T-helper 1 cell (primary cell): ENCODE results near the gene SYNE3.
A peak's percentile ranks its signal among the peaks of the same experiment; 100 is the strongest.

Source experiments
- DNase-seq, 5 donors: peaks; one replicate each; pipeline ENCODE4 v3.0.0-alpha.2; 2012 to 2020

SYNE3 gene

GRCh38 chr14:95541346-95541745 lies 24.9 kb upstream of the SYNE3 start:
- DNase-seq, result no peak

- no peak for DNase-seq
Measured at GRCh38 chr14:95540236-95540855, 23.9 kb upstream of the SYNE3 start.

- no peak for DNase-seq
Measured at GRCh38 chr14:95538801-95539509, 22.5 kb upstream of the SYNE3 start.

- no peak for DNase-seq
Measured at GRCh38 chr14:95537298-95538089, 21.0 kb upstream of the SYNE3 start.

- no peak for DNase-seq
Measured at GRCh38 chr14:95536671-95537070, 20.2 kb upstream of the SYNE3 start.

GRCh38 chr14:95536036-95536593 lies 19.7 kb upstream of the SYNE3 start:
- DNase-seq, result no peak

GRCh38 chr14:95535226-95536021 lies 19.0 kb upstream of the SYNE3 start:
- no peak for DNase-seq

GRCh38 chr14:95534299-95535225 lies 18.1 kb upstream of the SYNE3 start, which contains the start of gene GLRX5:
GLRX5 (plus strand) TSS chr14:95535050; CDS start chr14:95535090, 40 bp downstream.
- peak; percentile 94 to 100 (median 98) for DNase-seq

GRCh38 chr14:95533822-95534221 lies 17.4 kb upstream of the SYNE3 start:
- no peak for DNase-seq

GRCh38 chr14:95533391-95533821 lies 17.0 kb upstream of the SYNE3 start:
- DNase-seq, result peak in 1 of 5 donors; percentile 26

GRCh38 chr14:95531969-95532368 lies 15.5 kb upstream of the SYNE3 start:
- DNase-seq, result no peak

GRCh38 chr14:95531473-95531872 lies 15.0 kb upstream of the SYNE3 start:
- DNase-seq, result no peak

- DNase-seq, result no peak
Measured at GRCh38 chr14:95530473-95531276, 14.2 kb upstream of the SYNE3 start.

GRCh38 chr14:95529216-95529615 lies 12.8 kb upstream of the SYNE3 start:
- DNase-seq, result no peak

- DNase-seq, result peak in 3 of 5 donors; percentile 26 to 66 (median 41)
Measured at GRCh38 chr14:95527387-95528002, 11.0 kb upstream of the SYNE3 start.

GRCh38 chr14:95526483-95527386 lies 10.3 kb upstream of the SYNE3 start:
- DNase-seq, result no peak

GRCh38 chr14:95525999-95526398 lies 9.5 kb upstream of the SYNE3 start:
- DNase-seq, result no peak

GRCh38 chr14:95524706-95525512 lies 8.5 kb upstream of the SYNE3 start:
- no peak for DNase-seq
